K562 (cell line): ENCODE data around the gene RACGAP1. TPM values are rescaled to one million over a fixed set of nuclear protein-coding genes. Genes with fewer than 3 reads are reported as not detected.

Source experiments
- BCOR ChIP-seq: fragments of 450-650 bp; IDR thresholded peaks from 2 replicates; pipeline ENCODE4 v1.6.1; 2016
- BRD4 ChIP-seq: fragments of 200-600 bp; sonication (generic); IDR thresholded peaks from 2 replicates; pipeline ENCODE4 v1.6.1; 2017; ENCODE audit warnings: inconsistent platforms
- BRF1 ChIP-seq: IDR thresholded peaks from 3 replicates; pipeline ENCODE4 v1.6.1; 2011; ENCODE audit warnings: borderline replicate concordance, mild to moderate bottlenecking; ENCODE audit not compliant: insufficient read length; ENCODE audit errors: extremely low read depth
- EGR1 ChIP-seq: fragments of 450-650 bp; conservative IDR thresholded peaks from 2 replicates; pipeline ENCODE4 v1.6.1; 2017; ENCODE audit warnings: mild to moderate bottlenecking
- FUS ChIP-seq: fragments of 200-400 bp; formaldehyde crosslinking; optimal IDR thresholded peaks from 2 replicates; pipeline ENCODE3; 2017; ENCODE audit warnings: low read depth, low read length
- GATAD2B ChIP-seq: fragments of 450-650 bp; IDR thresholded peaks from 2 replicates; pipeline ENCODE4 v1.6.1; 2017; ENCODE audit warnings: mild to moderate bottlenecking, borderline replicate concordance
- GTF2A2 ChIP-seq: IDR thresholded peaks from 2 replicates; pipeline ENCODE4 v1.6.1; 2016; ENCODE audit warnings: mild to moderate bottlenecking, missing genetic modification characterization, missing compliant biosample characterization
- HDAC2 ChIP-seq: fragments of 450-650 bp; IDR thresholded peaks from 2 replicates; pipeline ENCODE4 v1.6.1; 2016; ENCODE audit warnings: mild to moderate bottlenecking
- NFE2 ChIP-seq: IDR thresholded peaks from 2 replicates; pipeline ENCODE4 v1.6.1; 2014; ENCODE audit warnings: antibody characterized with exemption, low read depth
- NR2C1 ChIP-seq, 2 experiments: fragments of 450-650 bp; IDR thresholded peaks; 2 replicates each; pipeline ENCODE4 v1.6.1; 2017; ENCODE audit warnings: mild to moderate bottlenecking in 2 of 2, antibody characterized with exemption in 1 of 2, inconsistent platforms in 1 of 2, missing compliant biosample characterization in 1 of 2, missing genetic modification characterization in 1 of 2
- POLR2A ChIP-seq: fragments of 450-650 bp; conservative IDR thresholded peaks from 2 replicates; pipeline ENCODE4 v1.6.1; 2016
- SETDB1 ChIP-seq: IDR thresholded peaks from one replicate; pipeline ENCODE4 v1.6.1; 2012; ENCODE audit warnings: low read length, control low read depth, inconsistent platforms
- SIN3B ChIP-seq: fragments of 450-650 bp; IDR thresholded peaks from 2 replicates; pipeline ENCODE4 v1.6.1; 2017; ENCODE audit warnings: low read depth, mild to moderate bottlenecking, moderate library complexity
- SMAD1 ChIP-seq: fragments of 150-350 bp; IDR thresholded peaks from 2 replicates; pipeline ENCODE4 v1.6.1; 2014; ENCODE audit warnings: low read length, low read depth; ENCODE audit not compliant: partially characterized antibody
- SMC3 ChIP-seq: conservative IDR thresholded peaks from 2 replicates; pipeline ENCODE4 v1.6.1; 2011; ENCODE audit warnings: low read depth, low read length, improper control_type of control experiment; ENCODE audit not compliant: insufficient read depth
- TSC22D4 ChIP-seq: fragments of 450-650 bp; IDR thresholded peaks from 2 replicates; pipeline ENCODE4 v1.6.1; 2016; ENCODE audit warnings: missing genetic modification characterization, missing biosample characterization, control low read depth
- ZNF165 ChIP-seq: fragments of 250-450 bp; sonication (Bioruptor Pico); IDR thresholded peaks from 2 replicates; pipeline ENCODE4 v1.4.0; 2020; ENCODE audit warnings: borderline replicate concordance
- ZNF212 ChIP-seq: fragments of 450-650 bp; formaldehyde crosslinking; IDR thresholded peaks from 2 replicates; pipeline ENCODE4 v1.4.0; 2020; ENCODE audit warnings: mild to moderate bottlenecking
- ZNF253 ChIP-seq: fragments of 250-450 bp; sonication (Bioruptor Pico); conservative IDR thresholded peaks from 2 replicates; pipeline ENCODE4 v1.6.1; 2021; ENCODE audit warnings: mild to moderate bottlenecking
- ZNF717 ChIP-seq: fragments of 250-450 bp; sonication (Bioruptor Pico); IDR thresholded peaks from 2 replicates; pipeline ENCODE4 v1.5.0; 2021
- polyA plus RNA-seq, 8 experiments: library from polyadenylated mRNA; depleted of rRNA in 4 of 8; stranded (reverse) in 5 of 8; unstranded in 3 of 8; fragments of >200 nt; fragmentation: Nextera tagmentation in 2 of 8; fragmentation: Illumina TruSeq in 1 of 8; extraction: Ambion mirVana in 2 of 8; extraction: Trizol in 1 of 8; gene quantifications; 2 replicates each; pipeline versions ENCODE4 v1.2.1 to v1.2.3, GENCODE V29; 2011 to 2014; ENCODE audit warnings: inconsistent platforms in 1 of 8, missing spikeins in 1 of 8
- total RNA-seq, 7 experiments: library from RNA; depleted of rRNA in 6 of 7; stranded (reverse); fragments of >200 nt in 6 of 7; fragmentation: Illumina TruSeq in 2 of 7; extraction: Trizol in 2 of 7; gene quantifications; 2 replicates each; pipeline versions ENCODE4 v1.2.1 to v1.2.3, GENCODE V29; 2011 to 2021; ENCODE audit warnings: low replicate concordance in 1 of 7
- TF ChIP-seq, protein P1 (sequence below): fragments of 250-450 bp; sonication (Bioruptor Pico); IDR thresholded peaks from 2 replicates; pipeline ENCODE4 v1.8.0; 2022; ENCODE audit warnings: inconsistent platforms
- TF ChIP-seq, protein P2 (sequence below): sonication (generic); formaldehyde crosslinking; IDR thresholded peaks from 2 replicates; pipeline ENCODE4 v1.4.0; 2020; ENCODE audit warnings: mild to moderate bottlenecking, missing genetic modification reagents
- TF ChIP-seq, protein P3 (sequence below): sonication (generic); formaldehyde crosslinking; IDR thresholded peaks from 2 replicates; pipeline ENCODE4 v1.8.0; 2022; ENCODE audit warnings: mild to moderate bottlenecking, missing genetic modification reagents, borderline replicate concordance
- TF ChIP-seq, protein P4 (sequence below): sonication (generic); formaldehyde crosslinking; IDR thresholded peaks from 2 replicates; pipeline ENCODE4 v1.8.1; 2022; ENCODE audit warnings: missing genetic modification reagents
- TF ChIP-seq, protein P5 (sequence below): fragments of 250-450 bp; sonication (Bioruptor Pico); IDR thresholded peaks from 2 replicates; pipeline ENCODE4 v1.8.0; 2021; ENCODE audit warnings: moderate library complexity, mild to moderate bottlenecking, inconsistent platforms

RACGAP1 gene
- total and polyA plus RNA-seq, 9 of the 15 experiments (the other 6 are each of a cell fraction or from before 2014, with no cell fraction given), result 56.4 to 92.9 (median 71.8) TPM

DNA sequence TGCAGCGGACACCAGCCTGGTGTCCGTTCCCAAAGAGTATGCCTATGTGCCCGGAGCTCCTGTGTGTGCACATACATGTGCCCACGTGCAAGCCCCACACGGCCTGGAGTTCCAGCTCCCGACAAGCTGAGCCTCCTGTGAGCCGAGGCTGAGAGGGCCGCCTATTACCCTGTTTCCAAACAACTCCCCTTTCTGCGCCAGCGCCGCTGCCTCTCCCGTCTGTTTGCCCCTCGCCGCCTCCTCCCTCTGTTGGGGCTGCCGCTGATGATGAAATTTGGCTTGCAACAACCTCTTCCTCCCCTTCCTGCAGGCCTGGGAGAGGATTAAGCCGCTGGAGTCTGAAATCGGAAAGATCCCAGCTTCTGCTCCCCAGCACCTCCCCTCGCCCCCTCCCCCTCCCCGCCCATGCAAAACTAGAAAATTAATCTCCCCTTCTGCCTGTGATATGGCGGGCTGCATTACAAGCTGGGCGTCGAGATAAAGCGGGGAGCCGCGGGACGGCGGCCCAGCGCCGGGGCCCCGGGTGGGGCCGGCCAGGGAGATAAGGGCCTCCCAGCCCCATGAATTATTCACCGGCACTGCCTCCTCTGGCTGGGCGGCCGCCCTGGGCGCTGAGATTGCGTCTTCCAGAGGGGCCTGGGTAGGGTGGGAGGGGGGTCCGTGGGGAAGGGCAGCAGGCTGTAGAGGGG is 25.3 kb upstream of the RACGAP1 start (continued):
- TF ChIP-seq NFE2 (no peak), ZNF253 (no peak), GTF2A2 (tag) (no peak), SIN3B (no peak), ZNF717 (CRISPR knock-in tag) (no peak), NR2C1 (IDR thresholded peaks at IDR 0.05) (no peak), NR2C1 (tag; IDR thresholded peaks at IDR 0.05) (no peak), GATAD2B (no peak), SMAD1 (peak; percentile 94), TSC22D4 (tag) (no peak), SMC3 (no peak), BRF1 (no peak), BRD4 (no peak), FUS (no peak), ZNF212 (CRISPR knock-in tag) (no peak), EGR1 (peak; percentile 80), ZNF165 (CRISPR knock-in tag) (no peak), BCOR (peak; percentile 78), HDAC2 (0 out of 2 replicates have a peak, but pooled peaks have one; percentile 29), SETDB1 (no peak), POLR2A (no peak)
- TF ChIP-seq, protein P1, sequence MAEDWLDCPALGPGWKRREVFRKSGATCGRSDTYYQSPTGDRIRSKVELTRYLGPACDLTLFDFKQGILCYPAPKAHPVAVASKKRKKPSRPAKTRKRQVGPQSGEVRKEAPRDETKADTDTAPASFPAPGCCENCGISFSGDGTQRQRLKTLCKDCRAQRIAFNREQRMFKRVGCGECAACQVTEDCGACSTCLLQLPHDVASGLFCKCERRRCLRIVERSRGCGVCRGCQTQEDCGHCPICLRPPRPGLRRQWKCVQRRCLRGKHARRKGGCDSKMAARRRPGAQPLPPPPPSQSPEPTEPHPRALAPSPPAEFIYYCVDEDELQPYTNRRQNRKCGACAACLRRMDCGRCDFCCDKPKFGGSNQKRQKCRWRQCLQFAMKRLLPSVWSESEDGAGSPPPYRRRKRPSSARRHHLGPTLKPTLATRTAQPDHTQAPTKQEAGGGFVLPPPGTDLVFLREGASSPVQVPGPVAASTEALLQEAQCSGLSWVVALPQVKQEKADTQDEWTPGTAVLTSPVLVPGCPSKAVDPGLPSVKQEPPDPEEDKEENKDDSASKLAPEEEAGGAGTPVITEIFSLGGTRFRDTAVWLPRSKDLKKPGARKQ (CRISPR knock-in tag), result no peak
- TF ChIP-seq, protein P2, sequence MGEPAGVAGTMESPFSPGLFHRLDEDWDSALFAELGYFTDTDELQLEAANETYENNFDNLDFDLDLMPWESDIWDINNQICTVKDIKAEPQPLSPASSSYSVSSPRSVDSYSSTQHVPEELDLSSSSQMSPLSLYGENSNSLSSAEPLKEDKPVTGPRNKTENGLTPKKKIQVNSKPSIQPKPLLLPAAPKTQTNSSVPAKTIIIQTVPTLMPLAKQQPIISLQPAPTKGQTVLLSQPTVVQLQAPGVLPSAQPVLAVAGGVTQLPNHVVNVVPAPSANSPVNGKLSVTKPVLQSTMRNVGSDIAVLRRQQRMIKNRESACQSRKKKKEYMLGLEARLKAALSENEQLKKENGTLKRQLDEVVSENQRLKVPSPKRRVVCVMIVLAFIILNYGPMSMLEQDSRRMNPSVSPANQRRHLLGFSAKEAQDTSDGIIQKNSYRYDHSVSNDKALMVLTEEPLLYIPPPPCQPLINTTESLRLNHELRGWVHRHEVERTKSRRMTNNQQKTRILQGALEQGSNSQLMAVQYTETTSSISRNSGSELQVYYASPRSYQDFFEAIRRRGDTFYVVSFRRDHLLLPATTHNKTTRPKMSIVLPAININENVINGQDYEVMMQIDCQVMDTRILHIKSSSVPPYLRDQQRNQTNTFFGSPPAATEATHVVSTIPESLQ (CRISPR knock-in tag), result no peak
- TF ChIP-seq, protein P3, sequence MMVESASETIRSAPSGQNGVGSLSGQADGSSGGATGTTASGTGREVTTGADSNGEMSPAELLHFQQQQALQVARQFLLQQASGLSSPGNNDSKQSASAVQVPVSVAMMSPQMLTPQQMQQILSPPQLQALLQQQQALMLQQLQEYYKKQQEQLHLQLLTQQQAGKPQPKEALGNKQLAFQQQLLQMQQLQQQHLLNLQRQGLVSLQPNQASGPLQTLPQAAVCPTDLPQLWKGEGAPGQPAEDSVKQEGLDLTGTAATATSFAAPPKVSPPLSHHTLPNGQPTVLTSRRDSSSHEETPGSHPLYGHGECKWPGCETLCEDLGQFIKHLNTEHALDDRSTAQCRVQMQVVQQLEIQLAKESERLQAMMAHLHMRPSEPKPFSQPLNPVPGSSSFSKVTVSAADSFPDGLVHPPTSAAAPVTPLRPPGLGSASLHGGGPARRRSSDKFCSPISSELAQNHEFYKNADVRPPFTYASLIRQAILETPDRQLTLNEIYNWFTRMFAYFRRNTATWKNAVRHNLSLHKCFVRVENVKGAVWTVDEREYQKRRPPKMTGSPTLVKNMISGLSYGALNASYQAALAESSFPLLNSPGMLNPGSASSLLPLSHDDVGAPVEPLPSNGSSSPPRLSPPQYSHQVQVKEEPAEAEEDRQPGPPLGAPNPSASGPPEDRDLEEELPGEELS (CRISPR knock-in tag), result no peak
- TF ChIP-seq, protein P4, sequence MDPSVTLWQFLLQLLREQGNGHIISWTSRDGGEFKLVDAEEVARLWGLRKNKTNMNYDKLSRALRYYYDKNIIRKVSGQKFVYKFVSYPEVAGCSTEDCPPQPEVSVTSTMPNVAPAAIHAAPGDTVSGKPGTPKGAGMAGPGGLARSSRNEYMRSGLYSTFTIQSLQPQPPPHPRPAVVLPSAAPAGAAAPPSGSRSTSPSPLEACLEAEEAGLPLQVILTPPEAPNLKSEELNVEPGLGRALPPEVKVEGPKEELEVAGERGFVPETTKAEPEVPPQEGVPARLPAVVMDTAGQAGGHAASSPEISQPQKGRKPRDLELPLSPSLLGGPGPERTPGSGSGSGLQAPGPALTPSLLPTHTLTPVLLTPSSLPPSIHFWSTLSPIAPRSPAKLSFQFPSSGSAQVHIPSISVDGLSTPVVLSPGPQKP (CRISPR knock-in tag), result no peak
- TF ChIP-seq, protein P5, sequence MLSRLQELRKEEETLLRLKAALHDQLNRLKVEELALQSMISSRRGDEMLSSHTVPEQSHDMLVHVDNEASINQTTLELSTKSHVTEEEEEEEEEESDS (CRISPR knock-in tag), result no peak
